GM20000 (cell line): ENCODE measurements around the gene PTPRN2.
"Not testable (repeated sequence)": the region's sequence is repeated elsewhere in the genome, so short reads cannot be mapped to it uniquely, and the experiment has no call there.

Source experiments
- DNase-seq: peaks from one replicate; pipeline ENCODE4 v3.0.0; 2012; ENCODE audit warnings: low spot score
- CTCF ChIP-seq: IDR thresholded peaks from 2 replicates; pipeline ENCODE4 v1.5.1; 2012; ENCODE audit warnings: mild to moderate bottlenecking, control low read depth; ENCODE audit errors: extremely low read depth, missing control alignments

Gene PTPRN2

GRCh38 chr7:158258411-158259130, 329.1 kb downstream of the PTPRN2 start:
- no peak for TF ChIP-seq CTCF
- no peak for DNase-seq

- no peak for TF ChIP-seq CTCF
- DNase-seq: no peak
Observed at GRCh38 chr7:158257516-158258410, 329.9 kb downstream of the PTPRN2 start.

- TF ChIP-seq CTCF: no peak
Observed at GRCh38 chr7:158257001-158257400, 330.6 kb downstream of the PTPRN2 start.

GRCh38 chr7:158256091-158256816, 331.4 kb downstream of the PTPRN2 start:
- no peak for DNase-seq
- TF ChIP-seq CTCF: no peak

More at GRCh38 chr7:158257001-158257400, 330.6 kb downstream of the PTPRN2 start:
- no peak for DNase-seq

- TF ChIP-seq CTCF: no peak
- DNase-seq: no peak
Observed at GRCh38 chr7:158255558-158255957, 332.1 kb downstream of the PTPRN2 start.

- no peak for DNase-seq
- no peak for TF ChIP-seq CTCF
Observed at GRCh38 chr7:158255156-158255555, 332.5 kb downstream of the PTPRN2 start.

GRCh38 chr7:158253670-158254045, 334.0 kb downstream of the PTPRN2 start:
- DNase-seq: not testable (repeated sequence)
